ENCODE results near the gene ABCC4.

DNA sequence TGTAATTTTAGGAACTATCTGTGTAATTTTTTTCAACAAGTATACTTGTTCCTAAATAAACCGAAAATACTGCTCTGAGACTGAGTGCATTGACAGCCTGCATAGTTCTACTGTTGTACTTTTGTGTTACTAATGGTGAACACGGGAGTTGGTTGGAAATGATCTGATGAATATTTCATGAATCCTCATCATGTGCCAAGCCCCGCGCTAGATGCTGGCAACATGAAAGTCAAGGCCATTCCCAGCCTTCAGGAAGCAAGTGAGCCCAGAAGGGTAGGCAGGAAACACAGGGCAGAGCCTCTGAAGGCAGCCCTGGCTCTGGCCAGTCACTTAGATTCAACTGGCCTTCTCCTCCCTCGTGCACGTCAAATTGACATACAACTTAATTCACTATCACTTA is 106.1 kb downstream of the ABCC4 start:
- TF ChIP-seq POLR2A (IDR thresholded peaks at IDR 0.05) = no peak
- no peak for TF ChIP-seq EP300 (IDR thresholded peaks at IDR 0.05; ENCODE audit: low read depth)

Measured in transverse colon (tissue), 1 donor.